Ishikawa (cell line): ENCODE measurements around the gene CMTM7.

Source experiments
- CEBPB ChIP-seq: IDR thresholded peaks from 2 replicates; pipeline ENCODE4 v1.6.1; 2012
- CREB1 ChIP-seq: IDR thresholded peaks from 2 replicates; pipeline ENCODE4 v1.6.1; 2012; ENCODE audit warnings: low read depth
- EP300 ChIP-seq: IDR thresholded peaks from 2 replicates; pipeline ENCODE4 v1.6.1; 2012; ENCODE audit warnings: borderline replicate concordance
- FOXM1 ChIP-seq: IDR thresholded peaks from 2 replicates; pipeline ENCODE4 v1.6.1; 2012; ENCODE audit warnings: low read depth, borderline replicate concordance
- MAX ChIP-seq: IDR thresholded peaks from 2 replicates; pipeline ENCODE4 v1.6.1; 2012
- NFIC ChIP-seq: IDR thresholded peaks from 2 replicates; pipeline ENCODE4 v1.6.1; 2012
- RAD21 ChIP-seq: IDR thresholded peaks from 2 replicates; pipeline ENCODE4 v1.6.1; 2012; ENCODE audit warnings: low read depth
- REST ChIP-seq: IDR thresholded peaks from 2 replicates; pipeline ENCODE4 v1.6.1; 2012; ENCODE audit warnings: low read depth, mild to moderate bottlenecking
- TAF1 ChIP-seq: IDR thresholded peaks from 2 replicates; pipeline ENCODE4 v1.6.1; 2012; ENCODE audit warnings: low read depth, mild to moderate bottlenecking
- TCF12 ChIP-seq: IDR thresholded peaks from 2 replicates; pipeline ENCODE4 v1.6.1; 2012; ENCODE audit warnings: low read depth
- USF1 ChIP-seq: IDR thresholded peaks from 2 replicates; pipeline ENCODE4 v1.6.1; 2012
- ZBTB7A ChIP-seq: IDR thresholded peaks from 2 replicates; pipeline ENCODE4 v1.6.1; 2012; ENCODE audit warnings: low read depth

GRCh38 chr3:32405155-32405554, 13.5 kb downstream of the CMTM7 start:
- TF ChIP-seq EP300, result no peak
- no peak for TF ChIP-seq MAX
- no peak for TF ChIP-seq USF1
- TF ChIP-seq CEBPB, result no peak
- TF ChIP-seq TCF12, result no peak
- TF ChIP-seq CREB1, result no peak
- no peak for TF ChIP-seq TAF1
- no peak for TF ChIP-seq REST
- no peak for TF ChIP-seq ZBTB7A
- TF ChIP-seq RAD21, result no peak
- TF ChIP-seq FOXM1, result no peak
- no peak for TF ChIP-seq NFIC
